ENCODE data around the gene KIF16B. TPM values are rescaled to one million over a fixed set of nuclear protein-coding genes. Genes with fewer than 3 reads are reported as not detected.
"Not testable (repeated sequence)": the region's sequence is repeated elsewhere in the genome, so short reads cannot be mapped to it uniquely, and the experiment has no call there.

The KIF16B gene
- total RNA-seq, 1 experiment from 2014 or later: 7.0 TPM

- RAD21 ChIA-PET (ENCODE audit: low non-redundant PET in 1 of 2, low total read pairs in 2 of 2, uncharacterized antibody in 2 of 2, unreplicated experiment in 2 of 2); POLR2A ChIA-PET; H4K20me1 ChIP-seq (ENCODE audit: insufficient read depth); DNase-seq (ENCODE audit: low read depth, low spot score); H3K9ac ChIP-seq (ENCODE audit: low read length); H3K79me2 ChIP-seq (ENCODE audit: insufficient read depth, low read length); H3K4me3 ChIP-seq (replicated peaks in 1 of 2; ENCODE audit: low read depth in 1 of 2, low read length in 2 of 2); H3K4me2 ChIP-seq (ENCODE audit: low read length); H2AFZ ChIP-seq (ENCODE audit: low read depth, low read length, poor library complexity, severe bottlenecking); BruUV-seq (replicated peaks); H3K9me3 ChIP-seq (ENCODE audit: control insufficient read depth in 1 of 2, insufficient read depth in 1 of 2, low read depth in 1 of 2, low read length in 2 of 2); H3K36me3 ChIP-seq (ENCODE audit: control insufficient read depth in 1 of 2, insufficient read depth in 2 of 2, low read length in 2 of 2); H3K27me3 ChIP-seq (ENCODE audit: insufficient read depth, low read length); H3K9me2 ChIP-seq (ENCODE audit: insufficient read depth); intact Hi-C loops (cut with micrococcal nuclease); H3K4me1 ChIP-seq (ENCODE audit: control insufficient read depth in 1 of 2, insufficient read depth in 2 of 2, low read length in 2 of 2); ATAC-seq; H3K27ac ChIP-seq (ENCODE audit: low read depth, low read length); CTCF ChIA-PET: not testable (repeated sequence)
These were observed 133.7 kb downstream of the KIF16B start for GRCh38 chr20:16439540-16439939.

GRCh38 chr20:16438100-16438499 is 135.1 kb downstream of the KIF16B start:
- H3K4me2 ChIP-seq (ENCODE audit: low read length): no peak overlapping the region
- no peak overlapping the region for H3K27ac ChIP-seq (ENCODE audit: low read depth, low read length)
- H3K9me2 ChIP-seq (ENCODE audit: insufficient read depth): no peaks in the 10 kb centered on the region
- no peak for ATAC-seq
- ChIA-PET RAD21 (ENCODE audit: low non-redundant PET in 1 of 2, low total read pairs in 2 of 2, uncharacterized antibody in 2 of 2, unreplicated experiment in 2 of 2) (no interaction called here), POLR2A (no interaction called here), CTCF (no interaction called here)
- BruUV-seq (replicated peaks): no TSS peak
- H3K4me3 ChIP-seq (replicated peaks in 1 of 2; ENCODE audit: low read depth in 1 of 2, low read length in 2 of 2): no peak overlapping the region
- TF ChIP-seq ZNF274 (IDR thresholded peaks at IDR 0.05; ENCODE audit: low read depth, low read length): no peak
- TF ChIP-seq TCF7L2 (IDR thresholded peaks at IDR 0.05; ENCODE audit: borderline replicate concordance, extremely low read depth, insufficient read depth, insufficient read length): no peak
- no peak for TF ChIP-seq CEBPB (IDR thresholded peaks at IDR 0.05; ENCODE audit: low read depth)
- TF ChIP-seq FOSL1 (IDR thresholded peaks at IDR 0.05; ENCODE audit: low read depth): no peak
- no peak for TF ChIP-seq EZH2 (IDR thresholded peaks at IDR 0.05)
- no peaks in the 10 kb centered on the region for H4K20me1 ChIP-seq (ENCODE audit: insufficient read depth)
- no peaks in the 10 kb centered on the region for H3K36me3 ChIP-seq (ENCODE audit: control insufficient read depth in 1 of 2, insufficient read depth in 2 of 2, low read length in 2 of 2)
- H2AFZ ChIP-seq (ENCODE audit: low read depth, low read length, poor library complexity, severe bottlenecking): no peak overlapping the region
- no peaks in the 10 kb centered on the region for H3K9me3 ChIP-seq (ENCODE audit: control insufficient read depth in 1 of 2, insufficient read depth in 1 of 2, low read depth in 1 of 2, low read length in 2 of 2)
- no peak overlapping the region for H3K9ac ChIP-seq (ENCODE audit: low read length)
- no peaks in the 10 kb centered on the region for H3K27me3 ChIP-seq (ENCODE audit: insufficient read depth, low read length)
- no peak for DNase-seq (ENCODE audit: low read depth, low spot score)
- intact Hi-C loops (cut with micrococcal nuclease): no loop called here
- no peaks in the 10 kb centered on the region for H3K4me1 ChIP-seq (ENCODE audit: control insufficient read depth in 1 of 2, insufficient read depth in 2 of 2, low read length in 2 of 2)
- H3K79me2 ChIP-seq (ENCODE audit: insufficient read depth, low read length): no peaks in the 10 kb centered on the region
